Fibroblast of gingiva (primary cell): ENCODE results near the gene DTL.
"Not testable (repeated sequence)": the region's sequence is repeated elsewhere in the genome, so short reads cannot be mapped to it uniquely, and the experiment has no call there.

Experiments
- DNase-seq: peaks from one replicate; pipeline ENCODE4 v3.0.0-alpha.2; 2011; ENCODE audit warnings: low read depth

DTL gene

GRCh38 chr1:212035123-212035834, at the start of gene DTL, which contains the start of gene INTS7:
DTL (plus strand) TSS chr1:212035748; CDS start chr1:212035891, 143 bp downstream.
INTS7 (minus strand) TSS chr1:212035557; CDS start chr1:212035437, 120 bp downstream.
- DNase-seq: peak; percentile 99

- DNase-seq: no peak
Measured at GRCh38 chr1:211986628-211987254, 48.8 kb upstream of the DTL start.

- no peak for DNase-seq
Measured at GRCh38 chr1:211991695-211992094, 43.9 kb upstream of the DTL start.

GRCh38 chr1:211997426-211997825, 38.1 kb upstream of the DTL start:
- not testable (repeated sequence) for DNase-seq

- no peak for DNase-seq
Measured at GRCh38 chr1:212002536-212002935, 33.0 kb upstream of the DTL start.

GRCh38 chr1:212004895-212005608, 30.5 kb upstream of the DTL start:
- DNase-seq: no peak

- no peak for DNase-seq
Measured at GRCh38 chr1:212007178-212007577, 28.4 kb upstream of the DTL start.

- no peak for DNase-seq
Measured at GRCh38 chr1:212007886-212008285, 27.7 kb upstream of the DTL start.

- no peak for DNase-seq
Measured at GRCh38 chr1:212009561-212009960, 26.0 kb upstream of the DTL start.

GRCh38 chr1:212010004-212010403, 25.5 kb upstream of the DTL start:
- no peak for DNase-seq

GRCh38 chr1:212012034-212012740, 23.4 kb upstream of the DTL start:
- DNase-seq: peak; percentile 59

GRCh38 chr1:212013672-212014071, 21.9 kb upstream of the DTL start:
- no peak for DNase-seq

- no peak for DNase-seq
Measured at GRCh38 chr1:212020975-212021374, 14.6 kb upstream of the DTL start.

- DNase-seq: no peak
Measured at GRCh38 chr1:212021563-212021962, 14.0 kb upstream of the DTL start.

GRCh38 chr1:212022908-212023307, 12.6 kb upstream of the DTL start:
- not testable (repeated sequence) for DNase-seq

- no peak for DNase-seq
Measured at GRCh38 chr1:212024469-212025149, 10.9 kb upstream of the DTL start.

- DNase-seq: not testable (repeated sequence)
Measured at GRCh38 chr1:212027727-212028126, 7.8 kb upstream of the DTL start.

GRCh38 chr1:212030936-212031528, 4.5 kb upstream of the DTL start:
- DNase-seq: peak; percentile 86

GRCh38 chr1:212034516-212035122, 929 bp upstream of the DTL start:
- DNase-seq: no peak

GRCh38 chr1:212035835-212036605, 472 bp downstream of the DTL start:
- DNase-seq: no peak
